Endothelial cell of umbilical vein (primary cell): Measurements from ENCODE around the gene GJB1. TPM values are rescaled to one million over a fixed set of nuclear protein-coding genes. Genes with fewer than 3 reads are reported as not detected.
"Not testable (repeated sequence)": the region's sequence is repeated elsewhere in the genome, so short reads cannot be mapped to it uniquely, and the experiment has no call there.

Source experiments
- BruUV-seq: library from RNA; stranded (reverse); fragments of 400-500 nt; replicated peaks from 2 replicates; lab custom pipeline; 2021; lab: Mats Ljungman, UMichigan
- CTCF ChIA-PET: fragments of 300-600, 350-600 bp; sonication (Branson Sonifier 250); formaldehyde crosslinking; loops from one replicate; lab custom pipeline; 2021; ENCODE audit warnings: antibody characterized with exemption, inconsistent platforms; lab: Charles Lee
- POLR2A ChIA-PET: fragments of 300-600, 350-600 bp; sonication (Branson Sonifier 250); formaldehyde crosslinking; loops from one replicate; lab custom pipeline; 2021; ENCODE audit warnings: antibody characterized with exemption, inconsistent platforms; lab: Charles Lee
- DNase-seq: peaks from one replicate; pipeline ENCODE4 v3.0.0-alpha.2; 2011; ENCODE audit warnings: low read depth, low spot score
- FAIRE-seq: peaks from 2 replicates; lab custom pipeline; 2011; peaks lifted over from hg19 to GRCh38; lab: Jason Lieb, UNC
- H2AFZ ChIP-seq: 2 replicates; pipeline ENCODE4 v1.6.0; 2012; ENCODE audit warnings: low read depth, low read length, control low read depth, inconsistent platforms
- H3K27ac ChIP-seq: 2 replicates; pipeline ENCODE4 v1.5.1; 2011; ENCODE audit warnings: low read depth, mild to moderate bottlenecking, control low read depth, low read length, moderate library complexity; ENCODE audit not compliant: insufficient read depth
- H3K27me3 ChIP-seq, 2 experiments: 2 replicates each; pipeline versions ENCODE4 v1.6.0 to v1.6.1; 2011; ENCODE audit warnings: low read length in 2 of 2, mixed read lengths in 1 of 2; ENCODE audit not compliant: control insufficient read depth in 2 of 2, insufficient read depth in 2 of 2
- H3K36me3 ChIP-seq, 2 experiments: 2 replicates in 1 of 2; 3 replicates in 1 of 2; pipeline ENCODE4 v1.5.1; 2011; ENCODE audit warnings: low read length in 2 of 2, mild to moderate bottlenecking in 1 of 2, moderate library complexity in 1 of 2; ENCODE audit not compliant: control insufficient read depth in 2 of 2, insufficient read depth in 2 of 2; ENCODE audit errors: extremely low read depth in 1 of 2
- H3K4me1 ChIP-seq: 3 replicates; pipeline ENCODE4 v1.5.1; 2011; ENCODE audit warnings: mild to moderate bottlenecking, low read length; ENCODE audit not compliant: control insufficient read depth, insufficient read depth; ENCODE audit errors: extremely low read depth
- H3K4me2 ChIP-seq: 2 replicates; pipeline ENCODE4 v1.6.1; 2011; ENCODE audit warnings: low read length, control low read depth, mixed read lengths; ENCODE audit not compliant: insufficient read depth
- H3K4me3 ChIP-seq, 3 experiments: fragments of 200-600 bp in 1 of 3; sonication (generic), shearing (Covaris generic) in 1 of 3; replicated peaks in 1 of 3; 2 replicates each; pipeline ENCODE4 v1.5.1; 2011 to 2016; ENCODE audit warnings: control low read depth in 3 of 3, low read length in 3 of 3, mild to moderate bottlenecking in 2 of 3, inconsistent platforms in 1 of 3, low read depth in 1 of 3, moderate library complexity in 1 of 3; ENCODE audit not compliant: insufficient read depth in 1 of 3
- H3K79me2 ChIP-seq: 2 replicates; pipeline ENCODE4 v1.6.0; 2012; ENCODE audit warnings: low read length, inconsistent platforms; ENCODE audit not compliant: control insufficient read depth, insufficient read depth
- H3K9ac ChIP-seq: replicated peaks from 2 replicates; pipeline ENCODE3; 2011; ENCODE audit warnings: low read length, control low read depth; ENCODE audit not compliant: insufficient read depth; ENCODE audit errors: extremely low read depth
- H3K9me1 ChIP-seq: replicated peaks from 3 replicates; pipeline ENCODE4 v1.6.0; 2011; ENCODE audit warnings: mild to moderate bottlenecking, low read length; ENCODE audit not compliant: control insufficient read depth, insufficient read depth; ENCODE audit errors: extremely low read depth
- H3K9me3 ChIP-seq: replicated peaks from 2 replicates; pipeline ENCODE4 v1.5.1; 2012; ENCODE audit warnings: low read length, inconsistent platforms; ENCODE audit not compliant: control insufficient read depth, insufficient read depth
- H4K20me1 ChIP-seq: replicated peaks from 2 replicates; pipeline ENCODE3; 2011; ENCODE audit warnings: mild to moderate bottlenecking, low read length; ENCODE audit not compliant: control insufficient read depth, insufficient read depth; ENCODE audit errors: extremely low read depth
- MYC ChIP-seq: IDR thresholded peaks from one replicate; pipeline ENCODE4 v1.6.1; 2011; ENCODE audit warnings: mild to moderate bottlenecking, low read depth, low read length
- dilution Hi-C: fragments of 300-500 bp; cut with MboI; formaldehyde crosslinking; loops from one replicate; pipeline ENCODE4 v1.15.0; 2019; ENCODE audit warnings: low sequenced_read_pairs; ENCODE audit not compliant: extremely low pct_ligation_motif_present
- intact Hi-C: fragments of 100-400 bp; cut with micrococcal nuclease; formaldehyde crosslinking; loops from one replicate; pipeline ENCODE4 v1.10.0; 2022
- polyA plus RNA-seq, 4 experiments: library from polyadenylated mRNA; depleted of rRNA in 3 of 4; stranded (reverse) in 3 of 4; unstranded in 1 of 4; fragments of >200 nt; gene quantifications; 2 replicates each; pipeline versions ENCODE4 v1.2.1 to v1.2.3, GENCODE V29; 2011 to 2012; ENCODE audit warnings: missing spikeins in 1 of 4
- total RNA-seq: library from RNA; stranded (reverse); gene quantifications from 2 replicates; pipeline ENCODE4 v1.2.3, GENCODE V29; 2021
- TF ChIP-seq, protein P1 (sequence below), 2 donors: IDR thresholded peaks; 1 replicate in 1 of 2; 2 replicates in 1 of 2; pipeline ENCODE4 v1.5.1; 2011; ENCODE audit warnings: low read length in 2 of 2, mild to moderate bottlenecking in 2 of 2, moderate library complexity in 2 of 2, control low read depth in 1 of 2, inconsistent platforms in 1 of 2, low read depth in 1 of 2; ENCODE audit not compliant: insufficient read depth in 1 of 2; ENCODE audit errors: extremely low read depth in 1 of 2

Gene GJB1
- total and polyA plus RNA-seq, 2 donors (not counting 3 experiments of a cell fraction or from before 2014, with no cell fraction given), result not detected

DNA sequence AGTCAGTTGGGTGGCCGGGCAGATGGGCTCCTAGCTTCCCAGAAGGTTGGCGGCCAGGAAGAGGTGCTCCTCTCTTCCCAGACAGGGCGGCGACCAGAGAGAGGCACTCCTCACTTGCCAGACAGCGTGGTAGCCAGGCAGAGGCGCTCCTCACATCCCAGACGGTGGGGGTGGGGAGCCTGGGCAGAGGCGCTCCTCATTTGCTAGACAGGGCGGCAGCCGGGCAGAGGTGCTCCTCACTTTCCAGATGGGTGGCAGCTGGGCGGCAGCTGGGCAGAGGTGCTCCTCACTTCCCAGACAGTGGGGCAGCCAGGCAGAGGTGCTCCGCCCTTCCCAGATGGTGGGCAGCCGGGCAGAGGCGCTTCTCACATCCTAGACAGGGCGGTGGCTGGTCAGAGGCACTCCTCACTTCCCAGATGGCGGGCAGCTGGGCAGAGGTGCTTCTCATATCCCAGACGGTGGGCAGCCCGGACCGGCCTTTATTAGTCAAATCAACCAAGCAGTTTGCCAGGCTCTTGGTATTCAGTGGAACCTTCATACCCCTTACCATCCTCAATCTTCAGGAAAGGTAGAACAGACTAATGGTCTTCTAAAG, 46.9 kb downstream of the GJB1 start:
- no peaks in the 10 kb centered on the region for H3K79me2 ChIP-seq
- no peak overlapping the region for H2AFZ ChIP-seq
- no peak overlapping the region for H3K4me3 ChIP-seq
- intact Hi-C loops, result no loop called here
- no peaks in the 10 kb centered on the region for H4K20me1 ChIP-seq
- H3K9me1 ChIP-seq, result no peaks in the 10 kb centered on the region
- no peaks in the 10 kb centered on the region for H3K9me3 ChIP-seq
- H3K36me3 ChIP-seq, result no peaks in the 10 kb centered on the region
- CTCF ChIA-PET, result no interaction called here
- POLR2A ChIA-PET, result no interaction called here
- FAIRE-seq (no peak), DNase-seq (no peak)
- no TSS peak for BruUV-seq
- no peaks in the 10 kb centered on the region for H3K4me1 ChIP-seq
- H3K27me3 ChIP-seq, result no peaks in the 10 kb centered on the region
- no peak overlapping the region for H3K4me2 ChIP-seq
- H3K27ac ChIP-seq, result no peak overlapping the region
- no peak for TF ChIP-seq MYC
- TF ChIP-seq, protein P1, sequence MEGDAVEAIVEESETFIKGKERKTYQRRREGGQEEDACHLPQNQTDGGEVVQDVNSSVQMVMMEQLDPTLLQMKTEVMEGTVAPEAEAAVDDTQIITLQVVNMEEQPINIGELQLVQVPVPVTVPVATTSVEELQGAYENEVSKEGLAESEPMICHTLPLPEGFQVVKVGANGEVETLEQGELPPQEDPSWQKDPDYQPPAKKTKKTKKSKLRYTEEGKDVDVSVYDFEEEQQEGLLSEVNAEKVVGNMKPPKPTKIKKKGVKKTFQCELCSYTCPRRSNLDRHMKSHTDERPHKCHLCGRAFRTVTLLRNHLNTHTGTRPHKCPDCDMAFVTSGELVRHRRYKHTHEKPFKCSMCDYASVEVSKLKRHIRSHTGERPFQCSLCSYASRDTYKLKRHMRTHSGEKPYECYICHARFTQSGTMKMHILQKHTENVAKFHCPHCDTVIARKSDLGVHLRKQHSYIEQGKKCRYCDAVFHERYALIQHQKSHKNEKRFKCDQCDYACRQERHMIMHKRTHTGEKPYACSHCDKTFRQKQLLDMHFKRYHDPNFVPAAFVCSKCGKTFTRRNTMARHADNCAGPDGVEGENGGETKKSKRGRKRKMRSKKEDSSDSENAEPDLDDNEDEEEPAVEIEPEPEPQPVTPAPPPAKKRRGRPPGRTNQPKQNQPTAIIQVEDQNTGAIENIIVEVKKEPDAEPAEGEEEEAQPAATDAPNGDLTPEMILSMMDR (IDR thresholded peaks at IDR 0.05; ENCODE audit: extremely low read depth in 1 of 2, insufficient read depth in 1 of 2, low read depth in 1 of 2, low read length in 2 of 2), result no peak
- no peak overlapping the region for H3K9ac ChIP-seq
- dilution Hi-C loops, result no loop called here

DNA sequence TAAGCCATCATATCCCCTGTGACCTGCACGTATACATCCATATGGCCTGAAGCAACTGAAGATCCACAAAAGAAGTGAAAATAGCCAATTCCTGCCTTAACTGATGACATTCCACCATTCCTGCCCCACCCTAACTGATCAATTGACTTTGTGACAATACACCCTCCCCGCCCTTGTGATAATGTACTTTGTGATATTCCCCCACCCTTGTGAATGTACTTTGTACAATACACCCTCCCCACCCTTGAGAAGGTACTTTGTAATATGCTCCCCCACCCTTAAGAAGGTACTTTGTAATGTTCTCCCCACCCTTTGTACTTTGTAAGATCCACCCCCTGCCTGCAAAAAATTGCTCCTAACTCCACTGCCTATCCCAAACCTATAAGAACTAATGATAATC, 49.3 kb downstream of the GJB1 start:
- CTCF ChIA-PET, H3K27ac ChIP-seq, H3K9ac ChIP-seq, BruUV-seq, H3K9me1 ChIP-seq, dilution Hi-C loops, H4K20me1 ChIP-seq, H3K4me1 ChIP-seq, H3K9me3 ChIP-seq, H3K4me2 ChIP-seq, H3K79me2 ChIP-seq, DNase-seq, H3K4me3 ChIP-seq, FAIRE-seq, intact Hi-C loops, H3K27me3 ChIP-seq, H2AFZ ChIP-seq, H3K36me3 ChIP-seq, POLR2A ChIA-PET: not testable (repeated sequence)

Other genes starting within 250 kb of the GJB1 start
- gene SNX12, start 154.9 kb upstream of the GJB1 start, total RNA-seq, result 85.5 and 90.6 TPM in 2 replicates
- 79.8 and 85.4 TPM in 2 replicates for gene SNX12, start 154.9 kb upstream of the GJB1 start, polyA plus RNA-seq
- 10.6 and 11.0 TPM in 2 replicates for gene FOXO4, start 127.4 kb upstream of the GJB1 start, total RNA-seq
- 4.7 and 5.6 TPM in 2 replicates for gene FOXO4, start 127.4 kb upstream of the GJB1 start, polyA plus RNA-seq
- not detected in 2 replicates for gene CXorf65, start 116.5 kb upstream of the GJB1 start, total RNA-seq
- gene CXorf65, start 116.5 kb upstream of the GJB1 start, polyA plus RNA-seq, result not detected in 2 replicates
- gene IL2RG, start 111.6 kb upstream of the GJB1 start, total RNA-seq, result not detected in 2 replicates
- gene IL2RG, start 111.6 kb upstream of the GJB1 start, polyA plus RNA-seq, result 0.07 TPM in 1 of 2 replicates, not detected in the other
- gene MED12, start 104.6 kb upstream of the GJB1 start, total RNA-seq, result 61.4 and 65.3 TPM in 2 replicates
- gene MED12, start 104.6 kb upstream of the GJB1 start, polyA plus RNA-seq, result 27.4 and 28.1 TPM in 2 replicates
- 0.40 and 0.85 TPM in 2 replicates for gene NLGN3, start 78.4 kb upstream of the GJB1 start, total RNA-seq
- 0.37 and 0.40 TPM in 2 replicates for gene NLGN3, start 78.4 kb upstream of the GJB1 start, polyA plus RNA-seq
- 32.9 and 33.1 TPM in 2 replicates for gene ZMYM3, start 30.9 kb downstream of the GJB1 start, total RNA-seq
- 24.7 and 26.5 TPM in 2 replicates for gene ZMYM3, start 30.9 kb downstream of the GJB1 start, polyA plus RNA-seq
- 465 and 466 TPM in 2 replicates for gene NONO, start 60.4 kb downstream of the GJB1 start, total RNA-seq
- 249 and 471 TPM in 2 replicates for gene NONO, start 60.4 kb downstream of the GJB1 start, polyA plus RNA-seq
- 4.6 and 5.9 TPM in 2 replicates for gene ITGB1BP2, start 78.5 kb downstream of the GJB1 start, total RNA-seq
- 1.2 and 1.8 TPM in 2 replicates for gene ITGB1BP2, start 78.5 kb downstream of the GJB1 start, polyA plus RNA-seq
- gene TAF1, start 143.1 kb downstream of the GJB1 start, total RNA-seq, result 39.0 and 41.0 TPM in 2 replicates
- gene TAF1, start 143.1 kb downstream of the GJB1 start, polyA plus RNA-seq, result 7.0 and 8.2 TPM in 2 replicates